Measurements from ENCODE around the gene DNAH3. TPM values are rescaled to one million over a fixed set of nuclear protein-coding genes. Genes with fewer than 3 reads are reported as not detected.

The DNAH3 gene
- total RNA-seq, 1 experiment from 2014 or later, result 0.24 TPM

GRCh38 chr16:21028728-21029127 lies 121.9 kb downstream of the DNAH3 start:
- no peak overlapping the region for H4K5ac ChIP-seq (ENCODE audit: insufficient read length, low read depth, low read length)
- no peak overlapping the region; a peak in 1 of 7 replicates for H3K27ac Mint-ChIP-seq

More at GRCh38 chr16:21028728-21029127, 121.9 kb downstream of the DNAH3 start:
- Mint-ChIP-seq H3K27me3 (ENCODE audit: low read depth) (no peaks in the 10 kb centered on the region), H3K9me3 (no peaks in the 10 kb centered on the region), H3K4me3 (no peak overlapping the region), H3K36me3 (ENCODE audit: insufficient read depth in 1 of 3, low read depth in 3 of 3) (no peaks in the 10 kb centered on the region; a peak in 1 of 7 replicates), H3K4me1 (peaks cover 5 to 6% of the 10 kb centered on the region in 2 experiments)
- H2BK120ac ChIP-seq (ENCODE audit: low read depth, low read length, poor library complexity, severe bottlenecking), result no peak overlapping the region
- H3K4me1 ChIP-seq (ENCODE audit: insufficient read depth, low read length), result no peaks in the 10 kb centered on the region
- no peaks in the 10 kb centered on the region for H4K20me1 ChIP-seq (ENCODE audit: control insufficient read depth, insufficient read depth, insufficient read length)
- no peak overlapping the region for H2AK5ac ChIP-seq (ENCODE audit: insufficient read length, low read length)
- no peak overlapping the region for H2BK5ac ChIP-seq (ENCODE audit: insufficient read length, low read length)
- no CpG with 5 or more reads among the region's 4 CpGs for WGBS (ENCODE audit: extremely low coverage, insufficient read length, low lambda C conversion rate)
- no peak overlapping the region for H3K56ac ChIP-seq (ENCODE audit: insufficient read length, low read depth, low read length)
- no peak overlapping the region for H3K14ac ChIP-seq (ENCODE audit: insufficient read depth, low read length)
- no peaks in the 10 kb centered on the region for H3K27me3 ChIP-seq (ENCODE audit: insufficient read depth, low read length)
- no peak overlapping the region for H2AFZ ChIP-seq (ENCODE audit: low read length)
- no peak overlapping the region for H3K9ac ChIP-seq (ENCODE audit: extremely low read depth, insufficient read length, low read length)
- no peak overlapping the region for H2BK15ac ChIP-seq (ENCODE audit: low read depth, low read length)
- no peak overlapping the region for H4K8ac ChIP-seq (replicated peaks; ENCODE audit: insufficient read length, low read depth, low read length)
- H4K91ac ChIP-seq (ENCODE audit: insufficient read length, low read depth, low read length), result no peak overlapping the region
- no peak for DNase-seq
- H3K23ac ChIP-seq (ENCODE audit: insufficient read length, low read depth, low read length), result no peak overlapping the region
- H2BK12ac ChIP-seq (ENCODE audit: insufficient read length, low read depth, low read length), result no peak overlapping the region
- no peak overlapping the region for H3K4ac ChIP-seq (ENCODE audit: low read depth, low read length)
- H3K18ac ChIP-seq (ENCODE audit: insufficient read length, low read depth, low read length), result no peak overlapping the region
- no peaks in the 10 kb centered on the region for H3K79me2 ChIP-seq (ENCODE audit: insufficient read depth, low read length)
- H3K9me3 ChIP-seq (ENCODE audit: control insufficient read depth, low read depth, low read length), result no peaks in the 10 kb centered on the region
- H3K79me1 ChIP-seq (ENCODE audit: insufficient read depth, low read depth, low read length, poor library complexity, severe bottlenecking), result no peaks in the 10 kb centered on the region
- H3K27ac ChIP-seq (ENCODE audit: insufficient read length, low read depth, low read length), result no peak overlapping the region
- no peak overlapping the region for H2BK20ac ChIP-seq (ENCODE audit: low read depth, low read length, poor library complexity, severe bottlenecking)
- no peaks in the 10 kb centered on the region for H3K23me2 ChIP-seq (ENCODE audit: insufficient read length, low read depth, low read length, poor library complexity, severe bottlenecking)
- H3T11ph ChIP-seq (ENCODE audit: low read length), result no peak overlapping the region
- H3K4me2 ChIP-seq (ENCODE audit: insufficient read depth, insufficient read length, low read length), result no peak overlapping the region
- no peak for TF ChIP-seq CTCF (conservative IDR thresholded peaks at IDR 0.05)

All from H9 (cell line).